ENCODE measurements around the gene NR2E1.

The NR2E1 gene

DNA sequence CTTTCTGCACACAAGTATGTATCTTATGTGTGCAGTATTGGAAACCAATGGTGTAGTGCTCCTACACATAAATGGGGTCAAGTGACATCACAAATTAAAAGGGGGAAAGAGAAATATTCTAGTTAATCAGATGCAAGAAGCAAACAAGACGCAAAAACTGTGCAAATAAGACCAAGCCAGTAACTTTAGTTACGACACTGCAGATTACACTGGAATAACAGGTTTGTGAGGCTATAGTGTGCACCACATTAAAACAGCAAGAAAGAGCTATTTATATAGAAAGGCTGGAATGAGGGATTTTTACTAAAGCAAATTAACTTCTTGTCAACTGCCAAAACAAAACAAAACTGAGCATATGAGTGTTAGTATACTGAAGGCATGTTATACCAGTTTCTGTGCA lies 45.8 kb downstream of the NR2E1 start:
- DNase-seq: no peak

DNA sequence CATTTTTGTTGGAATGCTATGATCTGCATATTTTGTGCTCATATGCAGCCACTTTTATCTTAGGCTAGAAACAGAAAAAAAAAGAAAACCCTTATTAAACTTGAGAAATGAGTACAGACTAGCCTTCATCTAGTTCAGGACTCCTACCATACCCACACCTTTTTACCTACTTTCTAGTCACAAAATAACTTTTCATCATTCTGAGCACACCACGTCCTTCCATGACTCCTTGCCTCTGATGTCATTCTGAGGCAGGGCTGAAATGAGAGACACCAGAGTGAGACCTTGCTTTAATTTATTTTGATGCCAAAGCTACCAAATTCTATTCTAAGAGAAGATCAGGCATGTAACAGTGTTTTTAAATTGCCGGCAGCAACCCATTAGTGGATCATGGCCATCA lies 56.2 kb downstream of the NR2E1 start:
- no peak for DNase-seq

DNA sequence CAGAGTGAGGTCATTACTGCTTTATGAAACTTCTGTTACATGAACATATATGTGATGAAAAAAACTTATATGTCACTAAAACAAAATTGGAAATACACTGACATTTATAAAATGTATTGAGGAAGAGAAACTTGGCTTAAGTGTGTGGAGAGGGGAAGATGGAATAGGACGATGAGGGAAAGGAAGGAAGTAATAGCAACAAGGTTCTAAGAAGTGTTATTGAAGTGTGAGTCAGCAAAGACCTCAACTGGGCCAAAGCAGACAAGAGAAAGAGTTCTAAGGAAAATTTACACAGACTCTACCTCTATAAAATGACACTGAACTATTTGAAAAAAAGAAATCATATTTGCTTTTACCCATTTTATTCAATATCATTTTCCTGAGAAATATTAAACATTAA lies 56.7 kb downstream of the NR2E1 start:
- no peak for DNase-seq

DNA sequence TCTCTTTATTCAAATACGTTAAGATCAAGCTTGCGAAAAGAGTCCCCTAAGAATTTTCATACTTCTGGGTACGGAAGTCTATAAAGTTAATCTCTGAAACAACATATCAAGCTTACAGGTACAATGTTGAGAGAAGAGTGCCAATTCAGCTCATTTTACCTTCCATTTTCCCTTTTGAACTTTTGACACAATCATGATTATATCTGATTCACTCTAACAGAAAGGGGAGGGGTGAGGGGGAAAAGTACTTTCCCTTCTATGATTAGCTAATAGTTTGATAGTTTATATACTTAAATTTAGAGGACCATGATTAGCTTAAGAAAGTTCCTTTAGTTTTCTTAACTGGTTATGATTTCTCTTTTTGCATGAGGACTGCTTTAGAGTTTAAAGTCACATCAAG lies 61.5 kb downstream of the NR2E1 start:
- no peak for DNase-seq

DNA sequence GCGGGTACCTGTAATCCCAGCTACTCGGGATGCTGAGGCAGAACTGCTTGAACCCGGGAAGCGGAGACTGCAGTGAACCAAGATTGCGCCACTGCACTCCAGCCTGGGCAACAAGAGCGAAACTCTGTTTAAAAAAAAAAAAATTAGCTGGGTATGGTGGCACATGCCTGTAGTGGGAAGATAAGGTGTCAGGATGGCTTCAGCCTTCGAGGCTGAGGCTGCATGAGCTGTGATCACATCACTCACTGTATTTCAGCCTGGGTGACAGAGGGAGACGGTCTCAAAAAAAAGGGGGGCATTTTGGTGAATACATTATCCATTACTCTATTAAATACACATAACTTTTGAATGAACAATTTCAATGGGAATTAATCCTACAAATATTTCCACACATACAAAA lies 62.6 kb downstream of the NR2E1 start:
- no peak for DNase-seq

DNA sequence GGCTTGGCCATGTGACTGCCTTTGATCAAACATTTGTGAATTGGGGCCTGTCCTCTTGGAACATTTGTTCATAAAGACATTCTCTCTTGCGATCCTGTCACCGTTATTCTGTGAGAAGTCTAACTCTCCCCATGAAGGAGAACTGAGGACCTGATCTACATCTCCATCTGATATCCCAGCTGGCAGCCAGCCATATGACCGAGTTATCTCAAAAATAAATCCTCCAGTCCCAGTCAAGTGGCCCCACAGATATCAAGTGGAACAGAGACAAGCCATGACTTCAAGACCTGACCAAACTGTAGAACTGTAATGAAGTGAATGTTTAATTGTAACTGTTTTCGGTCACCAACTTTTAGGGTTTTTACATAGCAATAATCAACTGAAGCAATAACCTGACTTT lies 69.3 kb downstream of the NR2E1 start:
- DNase-seq: no peak

DNA sequence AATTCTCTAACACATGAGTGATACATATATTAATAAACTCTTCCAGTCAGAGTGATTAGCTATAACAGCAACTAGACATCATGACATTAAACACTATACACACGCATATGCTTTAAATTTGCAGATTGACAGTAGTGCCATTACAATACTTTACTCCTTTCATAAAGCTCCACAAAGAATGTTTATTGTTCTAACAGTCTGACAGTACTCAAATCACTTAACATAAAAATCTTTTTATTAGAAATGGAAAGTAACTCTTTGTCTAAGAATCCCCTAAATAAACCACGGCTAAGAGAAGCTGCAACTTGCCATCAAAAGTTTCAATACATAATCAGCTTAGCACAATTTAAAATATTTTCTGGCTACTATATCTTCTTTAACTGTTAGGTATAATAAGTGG lies 71.0 kb downstream of the NR2E1 start:
- no peak for DNase-seq

DNA sequence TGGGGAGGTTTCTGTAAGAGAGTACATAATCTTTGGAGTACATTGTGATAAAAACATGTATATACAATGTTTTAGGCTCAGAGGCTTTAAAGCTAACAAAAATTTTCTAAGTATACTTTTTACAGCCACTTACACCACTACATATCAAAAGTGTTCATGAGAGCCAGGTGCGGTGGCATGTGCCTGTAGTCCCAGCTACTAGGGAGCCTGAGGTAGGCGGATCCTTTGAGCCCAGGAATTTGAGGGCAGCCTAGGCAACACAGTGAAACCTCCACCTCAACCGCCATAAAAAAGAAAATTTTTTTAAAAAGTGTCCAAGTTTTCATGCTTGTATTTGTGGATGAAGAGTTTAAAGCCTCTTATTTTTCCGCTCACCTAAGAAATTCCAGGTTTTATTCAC lies 72.5 kb downstream of the NR2E1 start:
- no peak for DNase-seq

Measured in GOT3 (cell line).